Measurements from ENCODE around the gene BCCIP. TPM values are rescaled to one million over a fixed set of nuclear protein-coding genes. Genes with fewer than 3 reads are reported as not detected.
A peak's percentile ranks its signal among the peaks of the same experiment; 100 is the strongest.

Gene BCCIP
- total RNA-seq, 3 donors from 2014 or later (not counting 1 experiment from before 2014, with no cell fraction given), result 39.3 to 48.2 (median 41.3) TPM

DNA sequence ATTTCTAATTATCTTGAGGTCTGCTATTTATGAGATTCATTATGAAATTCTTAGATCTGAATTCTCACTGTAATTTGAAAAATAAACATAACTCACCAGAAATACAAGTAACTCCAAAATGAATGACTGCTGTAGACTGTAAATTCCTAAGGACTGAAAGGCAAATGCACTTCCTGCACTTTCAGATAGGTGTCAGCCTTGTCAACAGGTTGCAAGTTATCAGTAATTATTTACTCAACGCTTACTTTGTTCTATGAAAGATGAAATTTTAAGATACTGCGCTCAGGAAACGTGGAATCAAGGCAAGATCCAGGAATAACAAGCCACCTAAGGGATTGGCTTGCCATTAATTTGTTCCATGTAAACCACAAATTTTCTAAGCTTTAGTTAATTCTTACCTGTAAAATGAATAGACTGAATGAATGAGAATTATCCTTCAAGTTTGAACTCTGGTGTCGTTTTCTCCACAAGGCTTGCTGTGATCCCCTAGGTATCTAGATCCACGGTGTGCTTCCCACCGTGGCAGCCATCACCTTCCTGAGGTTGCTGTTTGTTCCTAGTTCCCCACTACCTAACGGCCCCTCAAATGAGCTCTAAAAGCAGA, 45.1 kb downstream of the BCCIP start:
- Histone ChIP-seq H3K27me3 (ENCODE audit: control insufficient read depth, insufficient read depth, low read length) (no peaks in the 10 kb centered on the region), H3K4me1 (ENCODE audit: control insufficient read depth, insufficient read depth, low read length) (no peaks in the 10 kb centered on the region), H3K4me3 (ENCODE audit: low read length) (no peak overlapping the region), H3K9me3 (ENCODE audit: control insufficient read depth, insufficient read depth, low read length) (no peaks in the 10 kb centered on the region), H3K27ac (ENCODE audit: low read length) (no peak overlapping the region), H3K36me3 (ENCODE audit: control insufficient read depth, insufficient read depth, low read length) (peaks cover 10% of the 10 kb centered on the region)
- ATAC-seq (peak in 1 of 3 donors; percentile 67), DNase-seq (peak in 1 of 2 donors; percentile 55)
- H3K4me3 Mint-ChIP-seq, result no peak overlapping the region
- H3K9me3 Mint-ChIP-seq, result no peaks in the 10 kb centered on the region
- TF ChIP-seq, protein P1, sequence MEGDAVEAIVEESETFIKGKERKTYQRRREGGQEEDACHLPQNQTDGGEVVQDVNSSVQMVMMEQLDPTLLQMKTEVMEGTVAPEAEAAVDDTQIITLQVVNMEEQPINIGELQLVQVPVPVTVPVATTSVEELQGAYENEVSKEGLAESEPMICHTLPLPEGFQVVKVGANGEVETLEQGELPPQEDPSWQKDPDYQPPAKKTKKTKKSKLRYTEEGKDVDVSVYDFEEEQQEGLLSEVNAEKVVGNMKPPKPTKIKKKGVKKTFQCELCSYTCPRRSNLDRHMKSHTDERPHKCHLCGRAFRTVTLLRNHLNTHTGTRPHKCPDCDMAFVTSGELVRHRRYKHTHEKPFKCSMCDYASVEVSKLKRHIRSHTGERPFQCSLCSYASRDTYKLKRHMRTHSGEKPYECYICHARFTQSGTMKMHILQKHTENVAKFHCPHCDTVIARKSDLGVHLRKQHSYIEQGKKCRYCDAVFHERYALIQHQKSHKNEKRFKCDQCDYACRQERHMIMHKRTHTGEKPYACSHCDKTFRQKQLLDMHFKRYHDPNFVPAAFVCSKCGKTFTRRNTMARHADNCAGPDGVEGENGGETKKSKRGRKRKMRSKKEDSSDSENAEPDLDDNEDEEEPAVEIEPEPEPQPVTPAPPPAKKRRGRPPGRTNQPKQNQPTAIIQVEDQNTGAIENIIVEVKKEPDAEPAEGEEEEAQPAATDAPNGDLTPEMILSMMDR (IDR thresholded peaks at IDR 0.05), result peak; percentile 76
- H3K27me3 Mint-ChIP-seq (ENCODE audit: low read depth in 2 of 2), result no peaks in the 10 kb centered on the region
- no peaks in the 10 kb centered on the region for H3K4me1 Mint-ChIP-seq
- H3K27ac Mint-ChIP-seq, result no peak overlapping the region
- 67% methylated on average over 6 of the region's 7 CpGs for WGBS (ENCODE audit: insufficient coverage)
- intact Hi-C loops (cut with micrococcal nuclease), result loop anchor here (2.0 to 5.0 kb wide), 2 partner anchors 636 to 879 kb away; no protein-coding TSS in a partner anchor
- no peaks in the 10 kb centered on the region for H3K36me3 Mint-ChIP-seq

DNA sequence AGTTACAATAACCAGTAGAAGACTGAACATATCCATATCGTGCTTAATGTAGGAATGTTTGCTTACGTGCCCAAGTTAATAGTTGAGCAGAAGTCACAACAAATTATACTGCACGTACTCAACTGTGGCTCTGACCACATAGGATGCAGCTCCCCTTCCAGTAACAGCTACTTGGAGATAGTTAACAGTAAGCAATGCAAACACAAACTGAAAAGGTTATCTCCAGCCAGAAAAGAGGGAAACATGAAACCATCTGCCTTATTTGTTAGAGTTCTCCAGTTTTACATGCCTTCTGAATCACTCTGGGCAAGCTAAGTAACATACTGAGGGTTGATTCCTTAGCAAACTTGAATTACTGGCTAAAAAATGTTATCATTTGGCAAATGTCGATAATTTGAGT, 48.0 kb downstream of the BCCIP start:
- H3K27me3 Mint-ChIP-seq (ENCODE audit: low read depth in 2 of 2), result no peaks in the 10 kb centered on the region
- TF ChIP-seq, protein P1 (IDR thresholded peaks at IDR 0.05), result no peak
- DNase-seq (no peak), ATAC-seq (no peak)
- intact Hi-C loops (cut with micrococcal nuclease), result no loop called here
- no peaks in the 10 kb centered on the region for H3K9me3 Mint-ChIP-seq
- no peaks in the 10 kb centered on the region for H3K4me1 Mint-ChIP-seq
- peaks cover 5% of the 10 kb centered on the region for H3K36me3 ChIP-seq (ENCODE audit: control insufficient read depth, insufficient read depth, low read length)
- peaks cover 3% of the 10 kb centered on the region for H3K9me3 ChIP-seq (ENCODE audit: control insufficient read depth, insufficient read depth, low read length)
- H3K4me1 ChIP-seq (ENCODE audit: control insufficient read depth, insufficient read depth, low read length), result no peaks in the 10 kb centered on the region
- no peak overlapping the region for H3K27ac Mint-ChIP-seq
- H3K4me3 ChIP-seq (ENCODE audit: low read length), result no peak overlapping the region
- H3K27ac ChIP-seq (ENCODE audit: low read length), result no peak overlapping the region
- H3K36me3 Mint-ChIP-seq, result peaks cover 5% of the 10 kb centered on the region
- 95% methylated on average over 3 of the region's 4 CpGs for WGBS (ENCODE audit: insufficient coverage)
- no peaks in the 10 kb centered on the region for H3K27me3 ChIP-seq (ENCODE audit: control insufficient read depth, insufficient read depth, low read length)
- no peak overlapping the region for H3K4me3 Mint-ChIP-seq

GRCh38 chr10:125878957-125879835, 55.9 kb downstream of the BCCIP start:
- intact Hi-C loops (cut with micrococcal nuclease), result no loop called here
- Mint-ChIP-seq H3K9me3 (no peaks in the 10 kb centered on the region), H3K27me3 (ENCODE audit: low read depth in 2 of 2) (no peaks in the 10 kb centered on the region), H3K4me1 (no peaks in the 10 kb centered on the region), H3K27ac (no peak overlapping the region), H3K4me3 (no peak overlapping the region), H3K36me3 (peaks cover 24% of the 10 kb centered on the region)
- H3K4me3 ChIP-seq (ENCODE audit: low read length), result no peak overlapping the region
- H3K36me3 ChIP-seq (ENCODE audit: control insufficient read depth, insufficient read depth, low read length), result no peaks in the 10 kb centered on the region
- 94% methylated on average over 11 of the region's 11 CpGs for WGBS (ENCODE audit: insufficient coverage)
- no peaks in the 10 kb centered on the region for H3K4me1 ChIP-seq (ENCODE audit: control insufficient read depth, insufficient read depth, low read length)
- ATAC-seq, result no peak
- TF ChIP-seq, protein P1 (IDR thresholded peaks at IDR 0.05), result no peak
- no peak for DNase-seq
- H3K27ac ChIP-seq (ENCODE audit: low read length), result no peak overlapping the region
- H3K9me3 ChIP-seq (ENCODE audit: control insufficient read depth, insufficient read depth, low read length), result peaks cover 3% of the 10 kb centered on the region
- H3K27me3 ChIP-seq (ENCODE audit: control insufficient read depth, insufficient read depth, low read length), result no peaks in the 10 kb centered on the region

Measured in natural killer cell (primary cell).